NCI-H345 treated with DMSO at 0.1 percent for 48 hours (cell line): ENCODE measurements around the gene BDH1.
A peak's percentile ranks its signal among the peaks of the same experiment; 100 is the strongest.
"Not testable (repeated sequence)": the region's sequence is repeated elsewhere in the genome, so short reads cannot be mapped to it uniquely, and the experiment has no call there.

ENCODE experiments used
- DNase-seq: peaks from one replicate; lab custom pipeline; 2025; ENCODE audit not compliant: unreplicated experiment; lab: John Stamatoyannopoulos, UW

BDH1 gene, protein sequence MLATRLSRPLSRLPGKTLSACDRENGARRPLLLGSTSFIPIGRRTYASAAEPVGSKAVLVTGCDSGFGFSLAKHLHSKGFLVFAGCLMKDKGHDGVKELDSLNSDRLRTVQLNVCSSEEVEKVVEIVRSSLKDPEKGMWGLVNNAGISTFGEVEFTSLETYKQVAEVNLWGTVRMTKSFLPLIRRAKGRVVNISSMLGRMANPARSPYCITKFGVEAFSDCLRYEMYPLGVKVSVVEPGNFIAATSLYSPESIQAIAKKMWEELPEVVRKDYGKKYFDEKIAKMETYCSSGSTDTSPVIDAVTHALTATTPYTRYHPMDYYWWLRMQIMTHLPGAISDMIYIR

DNA sequence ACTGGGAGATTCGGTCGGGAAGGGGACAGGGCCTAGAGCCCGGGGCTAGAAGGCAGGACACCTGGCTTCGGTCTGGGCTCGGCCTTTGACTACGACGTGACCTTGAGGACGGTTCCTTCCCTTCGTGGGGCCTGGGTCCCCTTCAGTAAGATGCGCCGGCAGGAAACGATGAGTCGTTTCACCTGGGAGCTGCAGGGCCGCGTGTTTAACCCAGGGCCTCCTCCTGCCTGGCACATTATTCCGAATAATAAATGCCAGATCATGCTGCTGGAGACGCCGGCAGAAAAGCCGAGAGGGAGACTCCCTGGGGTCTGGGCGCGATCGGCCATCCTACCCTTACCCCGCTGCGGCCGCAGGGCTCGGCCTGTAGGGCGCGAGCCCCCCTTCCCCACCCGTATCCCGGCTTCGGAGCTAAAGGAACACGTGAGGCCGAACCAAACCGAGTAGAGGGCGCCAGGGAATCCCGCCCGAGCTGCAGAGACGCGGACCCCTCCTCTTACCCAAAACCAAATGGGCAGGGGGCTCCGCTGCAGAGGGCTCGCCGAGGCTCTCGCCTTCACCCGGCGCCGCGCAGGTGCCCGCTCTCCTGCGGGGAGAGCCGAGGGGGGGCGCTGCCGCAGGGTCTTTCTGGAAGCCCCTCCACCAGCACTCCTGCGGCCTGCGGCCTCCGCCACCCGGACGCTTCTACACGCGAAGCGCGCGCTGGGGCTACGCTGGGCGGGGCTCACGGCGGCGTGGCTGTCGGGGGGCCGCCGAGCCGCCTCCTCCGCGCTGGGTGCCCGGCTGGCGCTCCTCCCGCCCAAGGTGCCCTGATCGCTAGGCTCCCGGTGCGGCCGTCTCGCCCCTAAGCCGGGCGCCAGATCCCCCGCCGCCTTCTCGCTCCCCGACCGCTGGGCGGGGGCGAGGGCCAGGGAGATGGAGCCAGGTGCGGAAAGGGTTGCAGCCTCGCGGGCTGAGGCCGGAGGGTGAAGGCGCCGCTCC is at the start of gene BDH1:
TSS of gene BDH1 (minus strand) at position 688 of the 981 bp plus-strand sequence. CDS start 9,525 bp downstream, outside the sequence.
- DNase-seq, result peak; percentile 57

DNA sequence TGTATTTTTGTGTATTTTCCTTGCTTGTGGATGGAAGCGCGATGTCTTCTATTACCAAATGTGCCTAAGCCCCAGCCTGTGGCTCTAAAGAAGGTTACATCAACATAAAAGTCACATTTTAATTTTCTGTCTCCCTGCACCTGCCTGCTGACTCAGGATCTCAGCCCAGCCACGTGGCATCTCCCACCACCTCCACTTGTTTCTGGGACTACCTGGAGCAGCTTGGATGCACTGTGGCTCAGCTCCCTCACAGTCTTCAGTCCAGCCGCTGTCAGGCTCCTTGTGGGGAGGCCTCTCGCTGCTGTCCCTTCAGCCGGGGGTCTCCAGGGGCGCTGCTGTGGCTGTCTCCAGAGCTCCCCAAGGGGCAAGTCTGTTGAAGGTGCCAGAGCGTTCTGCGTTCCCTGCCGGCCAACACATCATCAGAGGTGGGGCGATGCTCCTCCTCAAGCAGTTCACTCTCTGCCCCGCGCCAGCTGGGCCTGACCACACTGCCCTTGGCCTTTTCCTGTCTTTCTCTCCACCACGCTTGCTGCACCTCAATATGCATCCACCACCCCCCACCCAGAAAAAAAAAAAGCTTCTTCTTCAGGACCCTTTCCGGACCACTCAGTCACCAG is 47.7 kb upstream of the BDH1 start:
- DNase-seq, result no peak

DNA sequence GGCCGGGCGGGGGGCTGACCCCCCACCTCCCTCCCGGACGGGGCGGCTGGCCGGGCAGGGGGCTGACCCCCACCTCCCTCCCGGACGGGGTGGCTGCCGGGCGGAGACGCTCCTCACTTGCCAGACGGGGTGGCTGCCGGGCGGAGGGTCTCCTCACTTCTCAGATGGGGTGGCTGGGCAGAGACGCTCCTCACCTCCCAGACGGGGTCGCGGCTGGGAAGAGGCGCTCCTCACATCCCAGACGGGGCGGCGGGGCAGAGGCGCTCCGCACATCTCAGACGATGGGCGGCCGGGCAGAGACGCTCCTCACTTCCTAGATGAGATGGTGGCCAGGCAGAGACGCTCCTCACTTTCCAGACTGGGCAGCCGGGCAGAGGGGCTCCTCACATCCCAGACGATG is 46.6 kb upstream of the BDH1 start:
- DNase-seq, result not testable (repeated sequence)

DNA sequence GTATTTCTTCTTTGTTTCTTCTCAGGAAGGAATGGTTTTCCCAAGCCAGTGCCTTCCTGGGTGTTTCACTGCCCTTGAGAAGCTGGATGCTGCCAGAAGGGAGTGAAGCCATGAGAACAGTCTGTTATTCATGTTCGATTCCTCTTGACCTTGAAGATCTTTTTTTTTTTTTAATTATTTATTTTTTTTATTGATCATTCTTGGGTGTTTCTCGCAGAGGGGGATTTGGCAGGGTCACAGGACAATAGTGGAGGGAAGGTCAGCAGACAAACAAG is 45.7 kb upstream of the BDH1 start:
- DNase-seq, result not testable (repeated sequence)

DNA sequence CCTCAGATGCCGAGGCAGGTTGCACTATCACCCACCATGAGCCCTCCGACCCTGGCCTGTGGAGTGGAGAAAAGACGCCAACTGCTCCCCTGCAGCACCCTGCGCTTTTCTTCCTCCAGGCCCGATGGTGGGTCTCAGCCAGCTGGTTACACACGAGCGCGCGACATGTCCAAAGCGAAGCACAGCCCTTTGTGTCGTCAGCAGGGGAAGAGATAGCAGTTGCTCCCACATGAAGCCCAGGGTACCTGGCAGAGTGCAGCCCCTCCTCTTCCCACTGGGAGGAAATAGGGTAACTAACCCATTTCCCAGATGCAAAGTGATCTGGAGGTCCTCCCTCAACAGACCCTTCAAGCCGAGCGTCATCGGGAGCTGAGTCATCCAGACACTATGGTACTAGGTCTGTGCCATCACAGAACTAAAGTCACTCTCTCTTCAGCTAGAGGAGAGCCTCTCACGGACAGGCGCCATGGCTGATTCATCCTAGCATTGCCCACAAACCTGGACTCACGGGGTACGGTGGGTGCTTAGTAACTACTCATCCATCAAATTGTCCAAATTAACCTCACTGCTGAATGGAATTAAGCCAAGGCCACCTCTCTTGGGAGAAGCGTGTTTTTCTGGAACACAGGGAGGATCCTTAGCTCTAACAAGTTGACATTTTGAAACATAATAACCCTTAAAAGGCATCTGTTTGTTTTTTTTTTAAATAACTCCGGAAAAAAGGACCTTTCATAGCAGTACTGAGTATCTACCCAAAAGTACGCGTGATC is 45.2 kb upstream of the BDH1 start:
- no peak for DNase-seq

DNA sequence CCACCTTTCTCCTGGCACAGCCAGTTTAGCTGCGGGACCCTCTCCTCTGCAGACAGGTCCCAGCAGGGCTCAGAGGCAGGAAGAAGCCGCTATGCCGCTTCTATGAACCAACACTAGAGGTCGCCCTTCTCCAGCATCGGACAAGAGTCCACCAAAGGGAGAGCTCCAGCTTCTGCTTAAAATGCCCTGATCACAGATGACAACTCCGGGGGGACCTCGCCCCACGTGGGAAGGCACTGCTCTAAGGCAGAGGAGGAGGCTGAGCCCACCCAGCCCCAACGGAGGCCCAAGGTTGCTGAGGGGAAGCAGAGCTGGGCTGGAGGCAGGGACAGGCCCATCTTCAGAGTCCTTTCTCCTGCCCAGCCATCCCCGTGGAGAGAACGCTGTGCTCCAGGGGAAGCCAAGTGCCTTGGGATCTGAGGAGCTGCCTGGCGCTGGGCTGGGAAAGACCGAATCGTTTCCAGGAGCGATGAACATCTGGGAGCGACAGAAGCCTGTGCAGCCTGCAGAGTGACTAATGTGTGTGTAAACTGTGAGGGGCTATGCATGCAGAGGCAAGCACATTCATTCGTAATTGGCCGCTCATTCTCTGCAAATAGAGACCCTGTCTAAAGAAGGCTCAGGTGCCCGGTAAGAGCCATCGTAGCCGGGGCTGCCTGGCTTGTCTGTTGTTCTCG is 43.5 kb upstream of the BDH1 start:
- no peak for DNase-seq

DNA sequence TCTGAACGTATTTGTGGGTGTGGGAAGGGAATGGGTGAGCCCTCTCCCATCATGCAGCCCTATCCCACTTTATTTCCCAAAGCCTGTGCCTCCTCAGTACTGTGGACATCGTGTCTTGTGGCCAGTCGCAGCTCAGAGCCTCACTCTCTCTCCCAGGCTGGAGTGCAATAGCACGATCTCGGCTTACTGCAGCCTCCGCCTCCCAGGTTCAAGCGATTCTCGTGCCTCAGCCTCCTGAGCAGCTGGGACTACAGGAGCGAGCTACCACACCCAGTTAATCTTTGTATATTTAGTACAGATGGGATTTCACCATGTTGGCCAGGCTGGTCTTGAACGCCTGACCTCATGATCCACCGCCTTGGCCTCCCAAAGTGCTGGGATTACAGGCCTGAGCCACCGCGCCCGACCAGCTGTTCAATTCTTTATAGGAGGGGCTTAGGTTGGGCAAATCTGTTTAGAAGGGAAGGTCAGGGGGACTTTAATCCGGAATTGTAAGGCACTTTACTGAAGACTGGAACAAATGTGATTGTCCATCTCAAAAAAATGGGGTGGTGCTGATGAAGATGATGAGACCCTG is 42.7 kb upstream of the BDH1 start:
- no peak for DNase-seq

DNA sequence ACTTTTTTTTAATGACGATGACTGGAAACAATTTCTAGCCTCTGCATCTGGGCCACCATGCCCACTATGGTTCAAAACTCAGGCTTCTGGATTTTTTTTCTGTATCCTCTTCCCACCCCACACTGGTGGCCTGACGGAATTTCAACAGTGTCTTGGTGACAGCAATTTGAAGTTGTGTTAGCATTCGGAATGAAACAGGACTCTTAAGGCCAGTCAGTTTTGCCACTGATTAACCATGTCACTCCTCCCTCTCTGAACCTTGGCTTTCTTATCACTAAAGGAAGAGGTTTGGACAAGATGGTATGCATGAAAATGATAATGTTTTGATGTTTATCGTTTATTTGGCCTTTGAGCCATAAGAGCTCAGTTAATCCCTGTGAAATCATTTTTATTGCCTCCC is 41.6 kb upstream of the BDH1 start:
- DNase-seq, result no peak

DNA sequence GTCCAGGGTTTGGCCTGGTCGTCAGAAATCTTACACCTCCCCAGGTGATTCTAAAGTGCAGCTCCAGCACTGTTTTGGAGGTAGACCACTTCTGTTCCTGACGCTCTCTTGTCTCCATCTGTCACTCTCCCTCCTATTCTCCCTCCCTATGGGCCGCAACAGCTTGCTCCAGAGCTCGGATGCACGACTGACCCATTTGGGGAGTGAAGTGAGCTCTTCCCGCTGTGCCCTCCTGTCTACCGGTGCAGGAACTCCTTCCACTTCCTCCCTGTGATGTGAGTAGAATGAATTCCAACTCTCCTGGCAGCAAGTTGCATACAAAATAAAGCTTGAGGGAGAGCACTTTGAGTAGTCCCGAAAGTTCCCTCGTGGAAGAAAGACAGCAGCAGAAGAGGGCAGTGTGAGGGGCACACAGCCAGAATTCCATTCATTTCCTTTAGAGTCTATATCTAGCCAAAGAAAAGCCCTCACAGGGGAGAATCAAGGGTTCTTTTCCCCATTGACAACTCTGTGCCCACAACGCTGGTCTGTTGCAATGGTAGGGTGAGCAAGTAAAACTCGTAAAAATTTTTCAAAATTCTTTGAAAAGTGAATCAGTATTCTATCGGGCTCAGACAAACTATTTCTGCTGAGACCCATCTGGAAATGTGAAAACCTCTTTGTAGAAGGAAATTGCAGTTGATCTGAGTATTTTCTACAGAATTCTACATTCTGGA is 39.9 kb upstream of the BDH1 start:
- no peak for DNase-seq

DNA sequence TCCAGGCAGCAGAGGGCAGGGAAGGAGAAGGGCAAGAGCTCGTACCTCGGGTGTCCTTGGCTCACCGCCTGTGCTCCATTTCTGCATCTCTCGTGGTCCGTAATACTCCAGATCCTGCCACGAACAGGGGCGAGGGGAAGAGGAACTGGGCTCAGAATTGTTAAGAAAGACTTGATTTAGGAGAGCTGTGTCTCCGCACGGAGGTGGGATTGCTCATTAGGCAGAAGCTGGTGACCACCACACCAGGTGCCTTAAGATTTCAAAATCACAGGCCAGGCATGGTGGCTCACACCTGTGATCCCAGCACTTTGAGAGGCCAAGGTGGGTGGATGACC is 37.2 kb upstream of the BDH1 start:
- no peak for DNase-seq

DNA sequence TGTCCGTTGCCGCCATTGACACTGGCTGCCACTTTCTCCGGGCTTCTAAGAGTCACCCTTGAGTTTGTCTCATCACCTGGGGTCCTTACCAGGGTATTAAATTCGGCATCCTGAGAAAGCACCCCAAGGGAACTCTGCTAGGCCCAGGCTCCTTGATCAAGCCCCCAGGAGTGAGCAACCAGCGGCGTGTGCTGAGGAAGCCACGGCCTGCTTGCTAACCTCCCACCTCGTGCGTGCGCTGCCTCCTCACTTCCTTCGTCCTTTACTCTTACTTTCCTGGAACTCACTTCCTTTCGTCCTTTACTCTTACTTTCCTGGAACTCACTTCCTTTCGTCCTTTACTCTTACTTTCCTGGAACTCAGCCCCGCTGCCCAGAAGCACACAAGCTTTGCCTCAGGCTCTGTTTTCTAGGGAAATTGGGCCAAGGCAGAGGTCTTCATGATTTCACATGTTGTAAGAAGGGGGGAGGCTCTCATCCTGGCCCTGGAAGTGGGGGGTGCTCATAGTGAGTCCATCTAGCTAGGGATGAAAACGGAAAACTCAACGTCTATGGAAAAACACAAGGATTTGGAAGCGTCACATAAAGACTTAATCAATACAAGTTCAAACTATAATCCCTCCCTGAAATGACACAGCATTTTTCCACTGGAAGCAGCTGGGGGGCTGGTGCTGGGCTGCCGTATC is 36.7 kb upstream of the BDH1 start:
- DNase-seq, result no peak

DNA sequence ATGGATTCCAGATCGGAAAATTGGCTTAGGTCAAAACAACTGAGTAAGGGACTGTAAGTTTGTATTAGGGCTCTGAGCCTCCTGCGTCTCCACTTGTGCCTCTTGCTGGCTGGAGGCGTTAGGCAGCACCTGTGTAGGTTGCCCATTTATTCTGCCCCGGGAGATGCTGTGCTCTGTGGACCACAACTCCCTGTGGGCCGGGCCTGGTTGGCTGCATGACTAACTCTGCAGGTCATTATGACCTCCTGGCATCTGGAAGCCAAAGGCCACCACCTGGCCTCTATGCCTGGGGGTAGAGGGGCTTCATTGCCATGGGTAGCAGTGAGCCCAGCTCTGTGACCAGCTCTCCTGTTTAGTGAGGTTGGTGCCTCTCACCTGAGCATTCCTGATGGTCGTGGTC is 36.0 kb upstream of the BDH1 start:
- DNase-seq, result no peak

DNA sequence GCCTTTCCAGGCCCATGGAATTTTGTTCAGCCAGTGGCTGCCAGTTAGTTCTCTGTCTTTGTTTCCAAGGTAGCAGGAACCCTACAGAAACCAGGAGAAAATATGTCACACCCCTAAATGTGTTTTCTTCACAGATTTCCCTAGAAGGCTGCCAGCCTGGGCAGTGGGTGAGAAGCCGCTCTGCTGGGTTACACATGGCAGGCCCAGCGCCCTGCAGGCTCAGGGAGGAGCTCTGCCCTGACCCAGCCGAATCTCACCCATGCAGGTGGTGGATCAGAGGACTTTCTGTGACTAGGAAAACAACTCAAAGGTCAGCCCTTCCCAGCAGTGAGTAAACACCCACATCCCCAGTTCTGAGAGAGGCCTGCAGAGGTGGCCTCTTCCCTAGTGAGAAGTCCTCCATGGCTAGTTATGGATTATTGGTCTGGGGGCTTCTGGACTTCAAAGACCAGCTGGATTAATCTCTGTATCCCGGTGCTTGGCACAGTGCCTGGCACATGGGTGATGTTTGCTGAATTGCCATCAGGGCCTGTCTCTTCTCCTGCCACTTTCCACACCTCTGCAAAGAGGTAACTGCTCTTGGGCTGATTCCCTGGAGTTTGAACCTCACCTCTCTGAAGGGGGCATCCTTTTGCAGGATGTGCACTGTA is 34.7 kb upstream of the BDH1 start:
- no peak for DNase-seq

DNA sequence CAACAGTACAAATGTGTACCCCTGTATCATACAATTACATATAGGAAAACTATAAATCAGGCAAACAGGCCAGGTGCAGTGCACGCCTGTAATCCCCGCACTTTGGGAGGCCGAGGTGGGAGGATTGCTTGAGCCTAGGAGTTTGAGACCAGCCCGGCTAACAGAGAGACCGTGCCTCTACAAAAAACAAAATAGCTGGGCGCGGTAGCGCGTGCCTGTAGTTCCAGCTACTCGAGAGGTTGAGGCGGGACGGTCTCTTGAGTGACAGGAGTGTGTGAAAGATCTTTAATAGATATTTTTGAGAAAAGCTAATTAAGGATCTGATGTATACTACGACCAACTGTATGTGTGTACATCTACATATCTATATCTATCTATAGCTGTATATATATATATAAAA is 33.8 kb upstream of the BDH1 start:
- no peak for DNase-seq

DNA sequence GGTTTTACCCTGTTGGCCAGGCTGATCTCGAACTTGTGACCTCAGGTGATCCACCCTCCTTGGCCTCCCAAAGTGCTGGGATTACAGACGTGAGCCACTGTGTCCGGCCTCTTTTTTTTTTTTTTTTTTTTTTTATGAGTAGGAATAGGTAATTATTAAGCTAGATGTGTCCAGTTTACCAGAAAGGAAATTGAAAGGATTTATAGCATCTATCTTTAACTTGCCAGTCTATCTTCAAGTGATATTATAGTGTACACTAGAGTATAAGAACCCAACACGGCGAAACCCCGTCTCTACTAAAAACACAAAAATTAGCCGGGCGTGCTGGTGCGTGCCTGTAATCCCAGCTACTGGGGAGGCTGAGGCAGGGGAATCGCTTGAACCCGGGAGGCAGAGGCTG is 31.0 kb upstream of the BDH1 start:
- DNase-seq, result not testable (repeated sequence)

DNA sequence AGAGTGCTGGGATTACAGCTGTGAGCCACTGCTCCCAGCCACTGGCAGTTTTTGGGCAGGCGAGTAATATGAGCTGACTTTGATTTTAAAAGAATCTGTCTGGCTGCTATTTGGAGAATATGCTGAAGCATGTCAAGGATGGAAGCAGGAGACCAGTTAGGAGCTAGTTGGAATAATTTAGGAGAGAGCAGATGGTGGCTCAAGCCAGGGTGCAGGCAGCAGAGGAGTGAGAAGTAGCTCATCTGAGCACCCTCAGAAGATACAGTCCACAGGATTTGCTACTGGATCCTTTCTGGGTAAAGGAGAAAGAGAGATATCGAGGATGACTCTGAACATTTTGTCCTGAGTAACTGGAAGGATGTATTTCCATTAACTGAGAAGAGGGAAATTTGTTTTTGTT is 30.4 kb upstream of the BDH1 start:
- no peak for DNase-seq

DNA sequence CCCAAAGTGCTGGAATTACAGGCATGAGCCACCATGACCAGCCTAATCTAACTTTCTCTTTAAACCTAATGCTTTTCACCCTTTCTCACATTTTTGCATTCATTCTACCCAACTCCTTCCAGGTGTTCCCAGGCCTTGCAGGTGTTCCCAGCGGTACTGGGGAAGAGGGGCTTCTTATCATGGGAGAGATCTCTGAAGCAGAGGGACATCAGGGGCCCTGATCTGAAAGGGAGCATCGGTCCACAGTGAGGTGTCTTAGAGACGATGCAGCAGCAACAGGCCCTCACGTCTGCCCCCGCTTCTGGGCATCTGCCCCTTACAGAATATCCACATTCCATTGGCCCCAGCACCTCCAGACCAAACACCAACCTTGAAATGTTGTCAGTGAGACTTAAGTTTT is 29.0 kb upstream of the BDH1 start:
- no peak for DNase-seq

DNA sequence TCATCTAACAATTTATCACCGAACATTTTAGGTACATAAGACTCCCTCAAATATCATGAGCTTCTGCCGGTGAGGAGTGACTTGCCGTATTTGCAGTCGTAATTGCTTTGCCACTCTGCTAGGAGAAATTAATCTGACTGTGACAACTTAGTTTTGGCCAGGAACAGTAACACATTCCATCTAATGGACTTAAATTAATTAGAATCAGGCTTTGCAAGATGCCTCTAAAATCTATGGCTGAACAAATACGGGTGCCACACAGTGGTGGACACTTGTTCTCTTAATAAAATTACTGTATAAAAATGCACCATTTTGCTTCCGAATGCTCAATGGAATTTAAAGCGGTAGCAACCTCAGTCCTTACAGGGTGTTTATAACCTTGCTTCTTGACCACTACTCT is 27.6 kb upstream of the BDH1 start:
- DNase-seq, result no peak

DNA sequence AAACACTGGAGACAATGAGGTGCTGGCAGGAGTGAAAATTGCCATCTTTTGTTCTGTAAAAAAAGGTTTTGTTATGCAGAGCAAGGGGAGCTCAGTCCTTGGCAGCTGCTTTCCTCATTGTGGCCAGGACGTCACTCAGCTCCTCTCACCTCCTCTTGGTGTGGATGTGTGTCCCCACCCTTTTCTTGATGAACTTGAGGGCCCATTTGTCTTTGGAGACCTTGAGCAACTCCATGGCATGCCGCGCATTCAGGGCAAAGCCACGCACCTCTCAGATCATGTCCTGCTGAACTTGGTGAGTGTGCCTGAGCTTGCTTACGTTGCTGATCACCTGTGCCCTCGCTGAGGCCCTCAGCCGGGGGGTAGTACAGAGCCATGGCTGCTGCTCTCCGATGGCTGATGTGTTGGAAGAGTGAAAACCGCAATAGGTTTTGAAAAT is 24.5 kb upstream of the BDH1 start:
- no peak for DNase-seq
